Stomach (tissue), 4 donors: ENCODE data around the gene RNF26.
A peak's percentile ranks its signal among the peaks of the same experiment; 100 is the strongest.

Experiments used
- CTCF ChIP-seq, 7 experiments: fragments of 450-650 bp in 4 of 7; fragments of 200-600 bp in 3 of 7; sonication (generic) in 3 of 7; IDR thresholded peaks; one replicate each; pipeline ENCODE4 v1.5.1; 2016 to 2019; ENCODE audit warnings: antibody characterized with exemption in 7 of 7, control low read depth in 2 of 7, mild to moderate bottlenecking in 1 of 7
- EP300 ChIP-seq: sonication (generic); formaldehyde crosslinking; IDR thresholded peaks from one replicate; pipeline ENCODE4 v1.6.1; 2017; ENCODE audit warnings: antibody characterized with exemption
- POLR2A ChIP-seq, 4 donors: fragments of 450-650 bp; IDR thresholded peaks; one replicate each; pipeline ENCODE4 v1.6.1; 2016; ENCODE audit warnings: antibody characterized with exemption in 4 of 4, control low read depth in 2 of 4, mild to moderate bottlenecking in 1 of 4, moderate library complexity in 1 of 4
- POLR2AphosphoS5 ChIP-seq, 3 donors: sonication (generic); formaldehyde crosslinking; IDR thresholded peaks; one replicate each; pipeline ENCODE4 v1.6.1; 2016; ENCODE audit warnings: antibody characterized with exemption in 3 of 3

GRCh38 chr11:119306373-119306890 is 27.9 kb upstream of the RNF26 start:
- TF ChIP-seq CTCF (IDR thresholded peaks at IDR 0.05), result no peak
- no peak for TF ChIP-seq POLR2A (IDR thresholded peaks at IDR 0.05)
- TF ChIP-seq POLR2AphosphoS5 (IDR thresholded peaks at IDR 0.05), result peak in 2 of 3 donors; percentile 49 to 82
- no peak for TF ChIP-seq EP300
